RWPE1 (cell line): ENCODE results near the gene PSTPIP1.
A peak's percentile ranks its signal among the peaks of the same experiment; 100 is the strongest.

Source experiments
- CTCF ChIA-PET: fragments of 350-600 bp; sonication (Branson Sonifier 250); formaldehyde crosslinking; extraction: SDS; loops from one replicate; lab custom pipeline; 2021; lab: Yijun Ruan, JAX
- POLR2A ChIA-PET: fragments of 400-600 bp; formaldehyde crosslinking; extraction: SDS; loops from one replicate; lab custom pipeline; 2020; ENCODE audit warnings: antibody characterized with exemption; ENCODE audit not compliant: low non-redundant PET; lab: Yijun Ruan, JAX
- DNase-seq: peaks from one replicate; pipeline ENCODE4 v3.0.0; 2012; ENCODE audit warnings: low spot score
- H3K27ac ChIP-seq: fragments of 450-650 bp; 2 replicates; pipeline ENCODE4 v1.5.1; 2017
- CTCF ChIP-seq: fragments of 450-650 bp; conservative IDR thresholded peaks from 2 replicates; pipeline ENCODE4 v1.5.1; 2017; ENCODE audit warnings: low read depth, mild to moderate bottlenecking

The PSTPIP1 gene

GRCh38 chr15:76994971-76995945 is at the start of gene PSTPIP1:
Gene PSTPIP1, plus strand, starts transcription at chr15:76995126. Its CDS starts 448 bp downstream, at chr15:76995574.
- TF ChIP-seq CTCF = no peak
- peak; percentile 48 for DNase-seq
- H3K27ac ChIP-seq = peak within 1 kb of the TSS; percentile 67
- POLR2A ChIA-PET = no interaction called here
- CTCF ChIA-PET = interaction anchor here (0.6 to 0.7 kb wide), 2 partner anchors 682 to 806 kb away, joined by 4 to 5 read pairs; no protein-coding TSS in a partner anchor

- CTCF ChIA-PET = no interaction called here
- POLR2A ChIA-PET = no interaction called here
- TF ChIP-seq CTCF = no peak
- no peak for DNase-seq
- no peak overlapping the region for H3K27ac ChIP-seq
Measured at GRCh38 chr15:76945494-76946093, 49.3 kb upstream of the PSTPIP1 start.

- no peak for TF ChIP-seq CTCF
- no peak overlapping the region for H3K27ac ChIP-seq
- ChIA-PET CTCF (interaction anchor here (0.7 kb wide), 1 partner anchor 294 kb away, joined by 3 read pairs; no protein-coding TSS in a partner anchor), POLR2A (no interaction called here)
- no peak for DNase-seq
Measured at GRCh38 chr15:76947454-76947853, 47.5 kb upstream of the PSTPIP1 start.

GRCh38 chr15:76951220-76951619 is 43.7 kb upstream of the PSTPIP1 start:
- H3K27ac ChIP-seq = no peak overlapping the region
- no peak for TF ChIP-seq CTCF
- DNase-seq = no peak
- CTCF ChIA-PET = no interaction called here
- POLR2A ChIA-PET = no interaction called here

- TF ChIP-seq CTCF = no peak
- H3K27ac ChIP-seq = no peak overlapping the region
- no peak for DNase-seq
- POLR2A ChIA-PET = no interaction called here
- CTCF ChIA-PET = interaction anchor here (0.6 kb wide), 1 partner anchor 10 kb away, joined by 3 read pairs; no protein-coding TSS in a partner anchor
Measured at GRCh38 chr15:76953913-76954312, 41.0 kb upstream of the PSTPIP1 start.

- H3K27ac ChIP-seq = no peak overlapping the region
- no peak for TF ChIP-seq CTCF
- POLR2A ChIA-PET = interaction anchor here (0.5 kb wide), 1 partner anchor 382 kb away, joined by 3 read pairs; no protein-coding TSS in a partner anchor
- no peak for DNase-seq
- CTCF ChIA-PET = no interaction called here
Measured at GRCh38 chr15:76954744-76955143, 40.2 kb upstream of the PSTPIP1 start.
